H1 (cell line): ENCODE data around the gene SLC16A2.

ENCODE experiments used
- EP300 ChIP-seq, 2 experiments: IDR thresholded peaks; 1 replicate in 1 of 2; 2 replicates in 1 of 2; pipeline ENCODE4 v1.6.1; 2011 to 2012; ENCODE audit warnings: low read depth in 2 of 2, low read length in 2 of 2, mild to moderate bottlenecking in 2 of 2, borderline replicate concordance in 1 of 2, inconsistent platforms in 1 of 2, moderate library complexity in 1 of 2
- EZH2 ChIP-seq: fragments of 200-600 bp; sonication (generic); IDR thresholded peaks from 2 replicates; pipeline ENCODE4 v1.7.1; 2012; ENCODE audit warnings: low read depth, mild to moderate bottlenecking, moderate library complexity, low read length, inconsistent platforms; ENCODE audit not compliant: severe bottlenecking
- HDAC2 ChIP-seq, 2 experiments: fragments of 300-600 bp in 1 of 2; sonication (generic) in 1 of 2; IDR thresholded peaks; 2 replicates each; pipeline ENCODE4 v1.6.1; 2011 to 2012; ENCODE audit warnings: low read depth in 2 of 2, low read length in 2 of 2, mild to moderate bottlenecking in 2 of 2, moderate library complexity in 2 of 2, borderline replicate concordance in 1 of 2, inconsistent platforms in 1 of 2
- JUND ChIP-seq: IDR thresholded peaks from 2 replicates; pipeline ENCODE4 v1.6.1; 2011; ENCODE audit warnings: mild to moderate bottlenecking, improper control_type of control experiment, low read length
- POLR2A ChIP-seq, 2 experiments: IDR thresholded peaks; 1 replicate in 1 of 2; 2 replicates in 1 of 2; pipeline ENCODE4 v1.6.1; 2011; ENCODE audit warnings: low read depth in 2 of 2, low read length in 2 of 2, mild to moderate bottlenecking in 2 of 2; ENCODE audit errors: control extremely low read depth in 1 of 2
- POLR2AphosphoS5 ChIP-seq: IDR thresholded peaks from 2 replicates; pipeline ENCODE4 v1.6.1; 2011; ENCODE audit warnings: low read depth, low read length
- SRF ChIP-seq: IDR thresholded peaks from 2 replicates; pipeline ENCODE4 v1.6.1; 2011; ENCODE audit warnings: mild to moderate bottlenecking, low read depth, low read length, moderate library complexity
- TAF1 ChIP-seq: IDR thresholded peaks from 2 replicates; pipeline ENCODE4 v1.6.1; 2011; ENCODE audit warnings: mild to moderate bottlenecking, low read depth, low read length
- TBP ChIP-seq: IDR thresholded peaks from 2 replicates; pipeline ENCODE4 v1.6.1; 2011; ENCODE audit warnings: low read depth, low read length, improper control_type of control experiment
- TF ChIP-seq, protein P1 (sequence below), 3 experiments: IDR thresholded peaks; 1 replicate in 2 of 3; 2 replicates in 1 of 3; pipeline versions ENCODE4 v1.5.1 to v1.6.1; 2011; ENCODE audit warnings: low read length in 3 of 3, mild to moderate bottlenecking in 3 of 3, inconsistent platforms in 2 of 3, low read depth in 1 of 3, moderate library complexity in 1 of 3; ENCODE audit not compliant: insufficient read depth in 1 of 3; ENCODE audit errors: control extremely low read depth in 1 of 3
- TF ChIP-seq, protein P2 (sequence below): IDR thresholded peaks from 2 replicates; pipeline ENCODE4 v1.6.1; 2012; ENCODE audit warnings: inconsistent platforms

DNA sequence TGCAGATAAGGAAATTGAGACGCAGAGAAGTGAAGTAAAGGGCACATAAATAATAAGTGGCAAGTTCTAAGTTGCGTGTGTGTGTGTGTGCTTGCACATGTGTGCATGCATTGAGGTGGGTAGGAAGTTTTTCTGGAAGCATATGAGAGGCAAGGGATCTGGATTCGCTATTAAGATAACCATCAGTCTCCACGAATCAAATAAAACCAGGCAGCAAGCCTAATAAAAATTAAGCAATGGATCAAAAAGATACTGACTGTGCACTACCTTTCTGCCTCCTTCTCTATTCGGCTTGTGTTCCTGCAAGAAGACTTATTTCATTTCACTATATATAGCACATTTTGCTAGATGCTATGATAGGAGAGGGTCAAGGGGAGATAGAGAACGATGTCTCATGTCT, 23.8 kb downstream of the SLC16A2 start:
- TF ChIP-seq TAF1 (no peak), JUND (no peak), HDAC2 (IDR thresholded peaks at IDR 0.05; ENCODE audit: borderline replicate concordance in 1 of 2, low read depth in 2 of 2, low read length in 2 of 2) (no peak), POLR2A (IDR thresholded peaks at IDR 0.05; ENCODE audit: control extremely low read depth in 1 of 2, low read depth in 2 of 2, low read length in 2 of 2) (no peak), EZH2 (no peak), EP300 (IDR thresholded peaks at IDR 0.05; ENCODE audit: borderline replicate concordance in 1 of 2, low read depth in 2 of 2, low read length in 2 of 2) (no peak), SRF (no peak), POLR2AphosphoS5 (no peak), TBP (no peak)
- TF ChIP-seq, protein P1, sequence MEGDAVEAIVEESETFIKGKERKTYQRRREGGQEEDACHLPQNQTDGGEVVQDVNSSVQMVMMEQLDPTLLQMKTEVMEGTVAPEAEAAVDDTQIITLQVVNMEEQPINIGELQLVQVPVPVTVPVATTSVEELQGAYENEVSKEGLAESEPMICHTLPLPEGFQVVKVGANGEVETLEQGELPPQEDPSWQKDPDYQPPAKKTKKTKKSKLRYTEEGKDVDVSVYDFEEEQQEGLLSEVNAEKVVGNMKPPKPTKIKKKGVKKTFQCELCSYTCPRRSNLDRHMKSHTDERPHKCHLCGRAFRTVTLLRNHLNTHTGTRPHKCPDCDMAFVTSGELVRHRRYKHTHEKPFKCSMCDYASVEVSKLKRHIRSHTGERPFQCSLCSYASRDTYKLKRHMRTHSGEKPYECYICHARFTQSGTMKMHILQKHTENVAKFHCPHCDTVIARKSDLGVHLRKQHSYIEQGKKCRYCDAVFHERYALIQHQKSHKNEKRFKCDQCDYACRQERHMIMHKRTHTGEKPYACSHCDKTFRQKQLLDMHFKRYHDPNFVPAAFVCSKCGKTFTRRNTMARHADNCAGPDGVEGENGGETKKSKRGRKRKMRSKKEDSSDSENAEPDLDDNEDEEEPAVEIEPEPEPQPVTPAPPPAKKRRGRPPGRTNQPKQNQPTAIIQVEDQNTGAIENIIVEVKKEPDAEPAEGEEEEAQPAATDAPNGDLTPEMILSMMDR (IDR thresholded peaks at IDR 0.05; ENCODE audit: control extremely low read depth in 1 of 3, insufficient read depth in 1 of 3, low read depth in 1 of 3, low read length in 3 of 3): no peak
- TF ChIP-seq, protein P2, sequence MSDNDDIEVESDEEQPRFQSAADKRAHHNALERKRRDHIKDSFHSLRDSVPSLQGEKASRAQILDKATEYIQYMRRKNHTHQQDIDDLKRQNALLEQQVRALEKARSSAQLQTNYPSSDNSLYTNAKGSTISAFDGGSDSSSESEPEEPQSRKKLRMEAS: no peak
